Fibroblast of pulmonary artery (primary cell): ENCODE data around the gene NIN.

Experiments
- DNase-seq: peaks from one replicate; pipeline ENCODE4 v3.0.0-alpha.2; 2010; ENCODE audit warnings: low read depth
- H3K4me3 ChIP-seq: replicated peaks from 2 replicates; pipeline ENCODE4 v1.5.1; 2011; ENCODE audit warnings: low read depth, mild to moderate bottlenecking, control low read depth, low read length, moderate library complexity
- CTCF ChIP-seq: IDR thresholded peaks from 2 replicates; pipeline ENCODE4 v1.5.1; 2011; ENCODE audit warnings: mild to moderate bottlenecking, control low read depth, low read length, inconsistent platforms; ENCODE audit errors: missing control alignments

NIN gene

GRCh38 chr14:50719911-50720759 is 110.8 kb downstream of the NIN start:
- DNase-seq = no peak
- no peak for TF ChIP-seq CTCF
- H3K4me3 ChIP-seq = no peak overlapping the region

GRCh38 chr14:50718949-50719348 is 112.0 kb downstream of the NIN start:
- no peak overlapping the region for H3K4me3 ChIP-seq
- DNase-seq = no peak
- no peak for TF ChIP-seq CTCF

DNA sequence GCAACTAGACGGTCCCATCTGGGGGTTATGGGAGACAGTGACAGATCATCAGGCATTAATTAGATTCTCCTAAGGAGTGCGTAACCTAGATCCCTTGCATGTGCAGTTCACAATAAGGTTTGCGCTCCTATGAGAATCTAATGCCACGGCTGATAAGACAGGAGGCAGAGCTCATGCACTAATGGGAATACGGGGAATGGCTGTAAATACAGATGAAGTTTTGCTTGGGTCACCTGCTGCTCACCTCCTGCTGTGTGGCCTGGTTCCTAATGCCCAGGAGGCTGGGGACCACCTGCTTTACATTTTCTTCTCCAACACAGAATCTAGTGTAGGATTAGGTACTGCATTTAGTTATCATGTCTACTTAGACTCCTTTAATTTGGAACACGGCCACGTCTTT is 113.2 kb downstream of the NIN start:
- H3K4me3 ChIP-seq = no peak overlapping the region
- DNase-seq = no peak
- no peak for TF ChIP-seq CTCF

- TF ChIP-seq CTCF = peak; percentile 82
- no peak overlapping the region for H3K4me3 ChIP-seq
- peak; percentile 64 for DNase-seq
Observed at GRCh38 chr14:50714450-50715073, 116.4 kb downstream of the NIN start.

DNA sequence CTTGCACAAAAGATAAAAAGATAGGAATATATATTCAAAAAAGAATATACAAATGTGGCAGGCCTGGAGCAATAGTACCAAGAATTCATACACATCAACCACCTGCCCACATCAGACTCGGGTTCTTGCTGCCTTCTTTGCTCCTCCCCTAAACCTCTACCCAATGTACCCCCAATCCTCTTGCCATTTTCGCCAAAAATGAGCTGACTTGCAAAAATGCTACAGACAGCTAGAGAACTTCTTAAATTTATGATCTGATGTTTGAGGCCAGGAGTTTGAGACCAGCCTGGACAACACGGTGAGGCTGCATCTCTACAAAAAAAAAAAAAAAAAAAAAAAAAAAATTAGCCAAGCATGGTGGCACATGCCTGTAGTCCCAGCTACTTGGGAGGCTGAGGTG is 119.9 kb downstream of the NIN start:
- DNase-seq = no peak
- H3K4me3 ChIP-seq = no peak overlapping the region
- no peak for TF ChIP-seq CTCF

DNA sequence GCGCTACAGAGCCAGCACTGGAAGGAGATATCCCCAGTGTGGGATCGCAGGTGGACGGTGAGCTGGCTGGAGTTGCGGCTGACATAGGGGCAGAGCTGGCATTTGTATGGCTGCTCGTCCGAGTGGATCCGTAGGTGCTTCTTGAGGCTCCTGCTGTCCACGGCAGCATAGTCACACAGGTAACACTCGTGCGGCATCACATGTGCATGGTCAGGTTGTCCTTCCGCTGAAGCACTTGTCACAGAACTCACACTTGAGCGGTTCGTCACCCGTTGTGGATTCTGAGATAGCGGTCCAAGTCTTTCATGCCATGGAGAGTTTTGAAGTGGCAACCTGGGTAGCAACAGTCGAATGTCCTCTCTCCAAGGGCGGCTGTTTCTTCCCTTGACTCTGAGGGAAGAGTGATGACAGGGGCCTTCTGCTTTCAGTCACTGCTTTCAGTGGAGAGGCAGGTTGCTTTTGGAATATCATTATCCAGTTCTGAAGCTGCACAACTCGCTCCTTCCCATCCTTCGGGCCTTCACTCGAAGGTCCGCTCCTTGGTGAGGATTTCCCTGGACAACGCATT is 125.9 kb downstream of the NIN start:
- no peak for TF ChIP-seq CTCF
- no peak overlapping the region for H3K4me3 ChIP-seq
- no peak for DNase-seq
